GM18861 (cell line): ENCODE results near the gene TMEM198.

Experiments
- ATAC-seq: cut with Tn5 transposase; IDR thresholded peaks from one replicate; pipeline ENCODE4 v1.9.1; 2021; ENCODE audit not compliant: unreplicated experiment

Gene TMEM198

DNA sequence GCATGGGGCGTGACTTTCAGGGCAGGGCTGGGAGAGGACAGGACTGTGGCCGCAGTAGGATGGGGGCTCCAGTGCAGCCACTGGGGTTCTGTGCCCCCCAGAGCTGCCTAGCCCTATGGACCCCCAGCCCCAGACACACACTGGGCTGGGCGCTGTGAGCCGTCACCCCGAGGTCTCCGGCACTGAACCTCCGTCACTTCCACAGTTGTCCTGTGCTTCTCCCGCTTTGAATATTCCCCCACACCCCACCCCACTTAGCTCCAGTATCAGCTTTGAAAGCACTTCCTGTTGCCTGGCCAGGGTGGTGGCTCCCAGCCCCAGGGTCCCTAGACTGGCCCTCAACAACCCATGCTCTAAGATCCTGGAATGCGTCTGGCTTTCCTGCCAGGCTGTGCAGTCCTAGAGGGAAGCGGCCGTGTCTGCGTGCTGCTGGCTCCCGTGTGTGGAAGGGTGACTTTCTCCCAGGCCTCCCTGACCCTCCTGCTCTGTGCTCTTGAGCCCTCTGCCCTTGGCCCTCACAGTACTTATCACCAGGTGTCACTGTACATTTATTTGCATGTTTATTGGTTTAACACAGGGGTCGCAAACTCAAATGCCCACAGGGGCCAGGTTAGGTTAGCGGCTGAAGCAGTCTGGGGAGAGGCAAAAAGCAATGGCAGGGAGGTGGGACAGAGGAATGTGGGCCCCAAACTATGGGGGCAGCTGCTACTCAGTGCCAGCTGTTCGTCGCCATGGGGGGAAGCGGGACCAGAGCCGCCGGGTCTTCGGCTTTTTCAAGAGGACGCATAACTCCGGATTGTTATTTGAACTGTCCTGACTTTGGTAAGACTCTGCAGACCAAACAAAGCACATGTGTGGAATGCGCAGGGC is 17.6 kb downstream of the TMEM198 start:
- no peak for ATAC-seq

DNA sequence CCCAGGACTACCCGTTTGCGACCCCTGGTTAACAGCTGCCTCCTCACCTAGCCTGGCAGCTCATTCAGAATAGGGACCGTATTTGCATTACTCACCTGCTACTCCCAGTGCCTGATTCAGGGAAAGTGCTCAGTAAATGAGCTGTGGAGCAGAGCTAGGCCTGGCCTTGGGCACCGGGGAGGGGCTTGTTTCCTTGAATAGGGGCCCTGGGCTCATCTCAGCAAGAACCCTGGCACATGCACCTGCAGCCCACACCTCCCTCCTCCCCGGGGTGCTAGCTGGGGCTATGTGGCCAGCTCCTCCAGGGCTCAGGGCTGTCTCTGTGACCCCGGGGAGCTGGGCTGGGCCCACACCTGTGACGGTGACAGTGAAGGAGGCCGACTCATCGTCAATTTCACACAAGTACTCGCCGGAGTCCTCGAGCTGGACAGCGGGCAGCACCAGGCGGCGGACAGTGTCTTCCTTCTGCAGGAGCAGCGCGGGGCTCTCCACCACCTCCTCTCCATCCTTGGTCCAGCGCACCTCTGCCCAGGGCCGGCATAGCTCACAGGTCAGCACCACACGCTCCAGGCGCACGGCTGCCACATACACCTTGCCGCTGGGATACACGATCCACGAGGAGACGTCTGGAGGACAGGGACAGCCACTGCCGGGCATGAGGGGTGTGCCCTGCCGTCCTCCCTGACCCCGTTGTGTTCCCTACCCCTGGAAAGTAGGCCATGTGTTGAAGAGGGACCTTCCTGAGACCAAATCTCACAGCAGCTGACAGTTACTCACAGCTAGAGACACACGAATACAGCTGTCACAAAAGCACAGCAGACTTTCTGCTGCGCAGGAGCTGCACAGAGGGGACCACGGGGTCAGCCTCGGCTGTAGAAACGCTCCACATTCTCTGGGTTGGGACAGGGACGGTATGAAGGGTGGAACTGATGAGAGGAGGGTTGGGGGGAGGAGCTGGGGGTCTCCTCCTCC is 18.5 kb downstream of the TMEM198 start:
- ATAC-seq, result no peak

DNA sequence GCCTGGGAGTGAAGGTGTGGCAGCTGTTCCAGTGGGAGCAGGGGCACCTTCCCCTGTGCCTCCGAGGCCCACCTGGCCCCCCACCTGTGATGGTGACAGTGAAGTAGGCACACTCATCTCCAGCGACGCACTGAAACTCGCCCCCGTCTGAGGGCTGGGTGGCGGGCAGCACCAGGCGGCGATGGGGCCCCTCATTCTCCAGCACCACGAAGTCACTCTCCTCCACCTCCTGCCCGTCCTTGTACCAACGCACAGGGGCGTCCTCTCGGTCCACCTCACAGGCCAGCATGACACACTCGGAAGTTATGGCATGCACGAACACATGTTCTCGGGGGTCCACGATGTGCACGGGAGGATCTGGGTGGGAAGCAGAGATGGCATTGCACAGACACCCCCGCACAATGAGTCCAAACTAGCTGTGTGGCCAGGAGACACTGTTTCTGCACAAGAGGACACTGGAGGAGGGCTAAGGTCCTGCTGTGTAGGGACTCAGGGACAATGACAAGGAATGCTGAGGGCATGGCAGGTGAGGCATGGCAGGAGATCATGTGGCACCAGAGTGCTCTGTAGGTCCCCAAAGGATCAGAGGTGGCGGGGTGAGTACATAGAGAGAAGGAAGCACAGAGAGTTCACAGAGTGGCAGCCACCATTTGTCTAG is 19.6 kb downstream of the TMEM198 start:
- no peak for ATAC-seq

DNA sequence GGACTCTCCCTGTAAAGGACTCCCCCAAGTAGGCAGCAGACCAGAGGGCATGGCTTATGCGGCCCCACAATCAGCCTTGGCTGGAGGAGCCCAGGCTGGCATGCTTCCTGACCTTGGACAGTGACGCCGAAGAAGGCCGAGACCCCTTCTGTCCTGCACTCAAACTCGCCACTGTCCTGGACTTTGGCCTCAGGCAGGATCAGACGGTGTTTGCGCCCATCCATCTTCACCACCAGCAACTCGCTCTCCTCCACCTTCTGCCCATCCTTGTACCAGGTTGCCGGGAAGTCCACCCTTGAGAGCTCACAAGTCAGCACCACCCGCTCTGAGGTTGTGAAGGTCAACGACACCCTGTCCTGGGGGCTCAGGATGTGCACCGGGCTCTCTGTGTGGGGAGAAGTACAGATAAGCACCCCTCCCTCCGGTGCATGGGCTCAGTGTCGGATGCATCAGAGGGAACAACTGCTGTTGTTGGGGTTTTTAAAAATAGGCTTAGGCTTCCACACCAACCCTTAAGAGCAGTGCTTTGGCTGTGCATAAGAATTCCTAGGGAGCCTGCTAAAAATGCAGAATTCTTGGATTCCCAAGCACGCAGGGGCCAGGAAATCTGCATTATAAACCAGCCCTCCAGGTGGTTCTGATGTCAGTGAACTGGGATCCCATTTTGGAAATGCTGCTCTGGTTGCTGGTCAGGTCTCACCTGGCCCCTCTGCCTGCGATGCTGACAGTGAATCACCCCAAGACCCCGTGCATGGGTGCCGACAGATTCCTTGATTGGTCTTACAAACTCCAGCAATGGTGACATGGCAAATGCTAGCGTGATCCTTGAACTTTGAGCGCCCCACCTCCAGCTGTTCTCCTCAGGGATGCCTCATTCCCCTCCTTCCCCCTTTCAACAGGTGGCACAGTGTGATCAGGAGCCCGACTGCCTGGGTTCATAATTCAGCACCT is 21.6 kb downstream of the TMEM198 start:
- ATAC-seq, result no peak

DNA sequence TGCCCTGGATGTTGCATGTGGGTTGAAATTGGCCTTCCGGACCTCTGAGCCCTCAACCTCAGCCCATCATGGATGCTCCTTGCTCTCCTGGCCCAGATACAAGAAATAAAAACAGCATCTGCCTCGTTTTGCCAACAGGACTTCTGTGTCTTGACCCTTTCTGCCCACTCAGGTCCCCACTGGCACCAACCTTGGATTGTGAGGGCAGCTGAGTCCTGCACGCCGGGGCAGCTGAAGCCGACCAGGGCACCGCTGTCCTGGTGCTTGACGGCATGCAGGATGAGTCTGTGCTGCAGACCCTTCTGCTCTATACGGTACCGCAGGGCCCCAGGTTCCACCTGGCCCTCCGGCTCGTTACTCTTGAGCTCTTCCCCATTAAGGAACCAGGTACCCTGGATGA is 22.8 kb downstream of the TMEM198 start:
- no peak for ATAC-seq

DNA sequence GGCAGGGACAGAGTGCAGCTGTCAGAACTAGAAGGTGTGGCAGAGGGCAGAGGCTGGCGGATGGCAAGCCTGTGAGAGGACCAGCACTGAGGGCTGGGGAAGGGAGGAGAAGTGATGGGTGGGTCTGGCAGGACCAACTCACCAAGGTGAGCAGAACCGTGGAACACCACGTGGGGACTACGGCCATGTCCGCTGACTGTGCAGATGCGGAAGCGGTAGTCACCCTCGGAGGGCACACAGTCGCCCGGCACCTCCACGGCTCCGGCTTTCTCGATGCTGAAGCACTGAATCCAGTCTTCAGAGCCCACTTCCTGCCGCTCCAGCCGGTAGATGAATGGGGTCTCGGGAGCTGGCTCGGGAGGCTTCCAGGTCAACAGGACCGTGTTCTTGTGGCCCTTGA is 23.3 kb downstream of the TMEM198 start:
- ATAC-seq, result no peak

DNA sequence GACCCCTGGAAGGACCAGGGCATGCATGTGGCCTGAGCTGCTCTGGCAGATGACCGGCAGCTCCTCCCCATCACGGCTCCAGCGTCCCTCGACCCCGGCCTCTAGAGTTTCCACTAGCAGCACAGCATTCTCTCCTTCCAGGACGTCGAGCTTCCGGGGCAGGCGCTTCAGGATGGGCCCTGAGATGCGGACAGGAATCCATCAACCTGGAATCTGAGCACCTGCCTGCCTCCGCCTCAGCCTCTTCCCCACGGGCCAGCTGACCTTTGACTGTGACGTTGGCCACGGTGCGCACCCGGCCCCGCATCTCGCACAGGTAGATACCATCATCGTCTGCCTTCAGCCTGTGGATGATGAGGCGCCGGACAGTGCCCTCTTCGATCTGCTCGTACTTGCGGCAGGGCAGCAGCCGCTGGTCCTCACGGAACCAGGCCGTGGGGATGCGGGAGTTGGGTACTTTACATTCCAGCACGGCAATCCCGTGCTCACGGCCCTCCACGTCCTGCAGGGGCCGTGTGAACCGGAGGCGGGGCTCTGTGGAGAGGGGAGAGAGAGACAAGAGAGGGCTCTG is 24.0 kb downstream of the TMEM198 start:
- no peak for ATAC-seq

DNA sequence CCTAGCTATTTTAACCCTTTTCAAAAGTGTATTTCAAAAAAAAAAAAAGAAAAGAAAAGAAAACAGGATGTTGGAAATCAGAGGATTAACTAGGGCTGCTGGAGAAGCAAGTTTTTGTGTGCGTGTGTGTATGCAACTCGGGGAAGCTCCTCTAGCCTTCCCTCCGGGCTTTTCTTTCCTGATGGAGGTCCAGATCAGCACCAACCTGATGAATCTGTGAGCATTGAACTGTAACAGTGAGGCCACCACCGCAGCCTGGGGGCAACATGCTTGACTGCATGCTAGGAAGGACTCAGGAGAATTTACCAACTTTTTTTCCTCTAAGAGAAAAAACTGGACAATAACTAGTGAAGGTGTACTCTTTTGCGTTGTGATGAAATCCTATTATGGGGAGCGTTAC is 25.2 kb downstream of the TMEM198 start:
- ATAC-seq, result no peak

DNA sequence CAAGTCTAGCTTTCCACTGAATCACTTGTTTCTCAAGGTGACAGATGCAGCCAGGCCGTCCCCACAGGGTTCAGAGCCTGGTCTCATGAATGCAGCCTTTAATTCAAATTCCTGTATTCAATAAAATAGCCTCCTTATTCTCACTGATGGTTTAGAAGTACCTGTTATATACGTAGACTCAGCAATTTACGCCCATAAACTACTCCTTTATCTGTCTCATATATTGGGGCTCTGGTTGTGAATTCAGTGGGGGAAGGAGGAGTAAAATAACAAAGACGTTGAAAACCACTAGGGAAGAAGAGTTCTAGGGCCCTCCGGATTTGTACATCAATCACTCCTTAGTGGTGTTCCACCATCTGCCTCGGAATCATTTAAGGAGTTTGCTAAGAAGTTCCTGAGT is 25.8 kb downstream of the TMEM198 start:
- no peak for ATAC-seq

DNA sequence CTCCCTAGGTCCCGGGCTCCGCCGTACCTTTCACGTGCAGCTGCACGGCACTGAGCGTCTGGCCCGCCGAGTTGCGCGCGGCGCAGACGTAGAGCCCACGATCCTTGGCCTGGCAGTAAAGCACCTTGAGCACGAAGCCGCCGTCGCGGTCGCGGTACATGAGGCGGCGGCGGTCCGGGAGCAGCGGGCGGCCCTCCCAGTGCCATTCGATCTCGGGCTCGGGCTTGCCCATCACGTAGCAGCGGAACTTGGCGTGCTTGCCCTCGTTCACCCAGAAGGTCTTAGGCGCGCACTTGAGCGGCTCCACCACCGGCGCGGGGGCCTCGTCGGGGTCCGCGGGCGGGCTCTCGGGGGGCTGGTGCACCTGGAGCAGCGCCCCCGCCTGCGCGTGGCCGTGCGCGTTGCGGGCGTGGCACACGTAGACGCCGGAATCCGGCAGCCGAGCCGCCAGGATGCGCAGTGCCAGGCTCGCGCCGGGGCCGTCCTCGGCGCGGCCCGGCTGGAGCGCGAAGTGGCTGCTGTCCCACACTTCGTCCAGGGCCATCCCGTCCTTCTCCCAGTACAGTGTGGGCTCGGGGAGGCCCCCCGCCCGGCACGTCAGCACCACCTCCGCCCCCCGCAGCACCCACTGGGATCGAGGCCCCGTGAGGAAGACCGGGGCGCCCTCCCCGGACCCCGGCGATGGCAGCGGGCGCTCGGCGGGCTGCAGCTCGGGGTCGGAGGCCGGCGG is 26.5 kb downstream of the TMEM198 start:
- no peak for ATAC-seq

DNA sequence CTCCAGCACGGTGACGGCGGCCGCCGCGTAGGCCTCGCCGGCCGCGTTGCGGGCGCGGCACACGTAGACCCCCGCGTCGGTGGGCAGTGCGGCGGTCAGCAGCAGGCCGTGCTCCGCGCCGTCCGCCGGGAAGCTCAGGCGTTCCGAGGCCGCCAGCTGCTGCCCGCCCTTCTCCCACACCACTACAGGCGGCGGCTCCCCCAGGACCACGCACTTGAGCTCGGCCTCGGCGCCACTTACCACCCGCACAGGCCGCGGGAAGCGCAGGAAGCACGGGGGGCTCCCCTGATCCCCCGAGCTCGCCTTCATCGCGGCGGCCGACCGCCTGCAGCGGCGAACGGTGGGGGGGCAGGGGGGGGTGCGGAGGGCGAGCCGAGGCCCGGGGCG is 27.1 kb downstream of the TMEM198 start:
- no peak for ATAC-seq

DNA sequence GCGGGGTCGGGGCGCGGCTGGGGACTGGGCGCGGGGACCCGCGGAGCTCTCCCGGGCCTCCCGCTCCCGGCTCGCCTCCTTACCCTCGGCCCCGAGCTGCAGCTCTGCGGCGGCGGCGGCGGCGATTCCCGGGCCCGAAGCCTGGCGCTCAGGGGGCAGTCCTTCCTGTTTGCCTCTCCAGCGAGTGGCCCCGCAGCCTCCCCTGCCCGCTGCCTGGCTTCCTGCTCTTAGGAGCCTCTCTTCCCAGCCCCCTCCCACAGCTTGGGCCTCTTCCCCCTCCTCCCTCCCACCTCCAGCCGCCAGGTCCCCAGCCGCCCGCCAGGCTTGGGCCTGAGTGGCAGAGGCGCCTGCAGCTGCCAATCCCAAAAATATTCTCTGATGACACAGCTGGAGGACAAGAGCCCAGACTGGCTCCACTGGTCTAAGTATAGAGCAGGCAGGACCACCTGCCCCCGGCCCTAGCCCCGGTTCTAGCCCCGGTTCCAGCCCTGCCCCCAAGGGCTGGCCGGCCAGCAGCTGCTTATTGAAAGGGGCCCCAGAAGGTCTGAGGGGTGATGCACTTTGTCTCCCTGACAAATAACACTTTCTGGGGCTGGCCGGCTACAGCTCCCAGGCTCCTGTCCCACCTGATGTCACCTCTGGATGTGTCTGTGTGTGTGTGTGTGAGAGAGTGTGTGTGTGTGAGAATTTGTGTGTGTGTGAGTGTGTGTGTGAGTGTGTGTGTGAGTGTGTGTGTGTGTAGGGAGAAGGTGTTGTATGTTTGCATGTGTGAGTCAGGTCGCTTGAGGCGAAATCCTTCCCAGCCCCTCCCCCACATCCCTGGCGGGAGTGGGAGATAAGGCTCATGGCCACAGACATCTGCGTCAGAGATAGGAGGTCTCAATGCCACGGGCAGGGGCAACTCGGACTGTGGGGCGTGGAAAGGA is 27.7 kb downstream of the TMEM198 start, which contains the start of gene OBSL1:
OBSL1 (minus strand) TSS at position 229 of the 926 bp plus-strand sequence. CDS start 307 bp downstream, outside the sequence.
- no peak for ATAC-seq

DNA sequence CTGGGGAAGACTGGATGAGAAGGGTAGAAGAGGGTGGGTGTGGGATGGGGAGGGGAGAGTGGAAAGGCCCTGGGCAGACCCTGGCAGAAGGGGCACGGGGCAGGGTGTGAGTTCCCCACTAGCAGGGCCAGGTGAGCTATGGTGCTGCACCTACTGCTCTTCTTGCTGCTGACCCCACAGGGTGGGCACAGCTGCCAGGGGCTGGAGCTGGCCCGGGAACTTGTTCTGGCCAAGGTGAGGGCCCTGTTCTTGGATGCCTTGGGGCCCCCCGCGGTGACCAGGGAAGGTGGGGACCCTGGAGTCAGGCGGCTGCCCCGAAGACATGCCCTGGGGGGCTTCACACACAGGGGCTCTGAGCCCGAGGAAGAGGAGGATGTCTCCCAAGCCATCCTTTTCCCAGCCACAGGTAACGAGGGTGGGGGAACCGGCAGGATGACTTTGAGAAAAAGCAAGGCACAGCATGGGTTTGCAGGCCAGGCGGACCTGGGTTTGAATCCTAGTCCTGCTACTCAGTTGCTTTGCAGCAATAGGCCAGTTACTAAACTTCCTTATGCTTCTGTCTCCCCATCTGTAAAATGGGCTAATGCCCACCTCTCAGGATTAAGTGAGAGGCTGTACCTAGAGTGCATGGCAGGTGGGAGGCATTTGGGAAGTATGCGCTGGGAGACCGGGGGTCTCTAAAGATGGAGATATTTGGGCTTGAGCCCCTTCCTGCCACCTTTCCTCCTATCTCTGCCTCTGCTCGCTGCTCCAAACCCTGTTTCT is 28.6 kb downstream of the TMEM198 start, which contains the start of gene INHA:
INHA (plus strand) TSS at position 74 of the 765 bp plus-strand sequence; CDS start at position 139, 65 bp downstream.
- ATAC-seq, result no peak

DNA sequence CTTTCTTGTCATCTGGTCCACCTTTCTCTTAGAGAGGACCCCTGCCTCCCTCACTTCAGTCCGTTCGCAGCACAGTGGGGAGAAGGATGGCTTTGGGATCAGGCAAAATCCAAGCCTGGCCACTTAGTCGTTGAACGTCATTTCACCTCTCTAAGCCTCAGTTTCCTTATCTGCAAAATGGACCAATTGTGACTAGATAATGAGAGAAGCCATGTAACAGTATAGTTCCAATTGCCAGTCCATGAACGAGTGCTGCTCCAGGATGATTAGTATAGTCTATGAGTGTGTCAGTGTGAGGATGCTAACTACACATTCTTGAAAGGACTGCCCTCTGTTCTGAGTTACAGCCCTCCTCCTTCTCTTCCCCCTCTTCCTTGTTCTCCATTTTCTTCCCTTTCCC is 29.3 kb downstream of the TMEM198 start:
- ATAC-seq, result no peak

DNA sequence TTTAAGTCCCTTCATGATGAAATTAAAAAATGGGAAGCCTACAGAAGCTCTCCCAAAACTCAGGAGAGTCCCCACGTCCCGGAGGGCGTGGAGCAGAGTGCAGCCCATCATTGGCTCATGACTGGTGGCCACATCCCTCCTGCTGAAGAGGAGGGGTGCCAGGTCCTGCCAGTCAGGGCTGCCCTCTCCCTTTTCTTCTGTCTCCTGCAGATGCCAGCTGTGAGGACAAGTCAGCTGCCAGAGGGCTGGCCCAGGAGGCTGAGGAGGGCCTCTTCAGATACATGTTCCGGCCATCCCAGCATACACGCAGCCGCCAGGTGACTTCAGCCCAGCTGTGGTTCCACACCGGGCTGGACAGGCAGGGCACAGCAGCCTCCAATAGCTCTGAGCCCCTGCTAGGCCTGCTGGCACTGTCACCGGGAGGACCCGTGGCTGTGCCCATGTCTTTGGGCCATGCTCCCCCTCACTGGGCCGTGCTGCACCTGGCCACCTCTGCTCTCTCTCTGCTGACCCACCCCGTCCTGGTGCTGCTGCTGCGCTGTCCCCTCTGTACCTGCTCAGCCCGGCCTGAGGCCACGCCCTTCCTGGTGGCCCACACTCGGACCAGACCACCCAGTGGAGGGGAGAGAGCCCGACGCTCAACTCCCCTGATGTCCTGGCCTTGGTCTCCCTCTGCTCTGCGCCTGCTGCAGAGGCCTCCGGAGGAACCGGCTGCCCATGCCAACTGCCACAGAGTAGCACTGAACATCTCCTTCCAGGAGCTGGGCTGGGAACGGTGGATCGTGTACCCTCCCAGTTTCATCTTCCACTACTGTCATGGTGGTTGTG is 30.9 kb downstream of the TMEM198 start:
- no peak for ATAC-seq
